Naive B cell (primary cell): ENCODE data around the gene LOX. TPM values are rescaled to one million over a fixed set of nuclear protein-coding genes. Genes with fewer than 3 reads are reported as not detected.

ENCODE experiments used
- ATAC-seq, 2 donors: fragments of 150-1000 bp; cut with Tn5 transposase; 2 replicates each; pipeline ENCODE4 v1.10.0; 2021; ENCODE audit warnings: low read depth in 2 of 2, mild to moderate bottlenecking in 2 of 2, moderate library complexity in 2 of 2
- DNase-seq: peaks from one replicate; pipeline ENCODE4 v3.0.0; 2022
- H3K27ac Mint-ChIP-seq, 6 donors: one replicate each; pipeline ENCODE4 v1.8.0; 2020 to 2022; ENCODE audit warnings: mild to moderate bottlenecking in 6 of 6, mixed read lengths in 6 of 6, moderate library complexity in 5 of 6, inconsistent platforms in 2 of 6
- H3K27me3 Mint-ChIP-seq, 3 donors: one replicate each; pipeline ENCODE4 v1.8.0; 2021 to 2022; ENCODE audit warnings: mixed read lengths in 3 of 3, mild to moderate bottlenecking in 1 of 3
- H3K36me3 Mint-ChIP-seq, 2 donors: one replicate each; pipeline ENCODE4 v1.8.0; 2020 to 2022; ENCODE audit warnings: mixed read lengths in 2 of 2, inconsistent platforms in 1 of 2, mild to moderate bottlenecking in 1 of 2
- H3K4me1 Mint-ChIP-seq, 3 donors: one replicate each; pipeline ENCODE4 v1.8.0; 2020 to 2022; ENCODE audit warnings: mixed read lengths in 3 of 3, inconsistent platforms in 1 of 3, mild to moderate bottlenecking in 1 of 3, moderate library complexity in 1 of 3
- H3K4me3 Mint-ChIP-seq, 8 donors: one replicate each; pipeline ENCODE4 v1.8.0; 2020 to 2022; ENCODE audit warnings: mild to moderate bottlenecking in 8 of 8, mixed read lengths in 8 of 8, moderate library complexity in 8 of 8, inconsistent platforms in 2 of 8
- H3K9me3 Mint-ChIP-seq, 7 donors: one replicate each; pipeline ENCODE4 v1.8.0; 2020 to 2022; ENCODE audit warnings: mixed read lengths in 7 of 7, mild to moderate bottlenecking in 5 of 7, inconsistent platforms in 2 of 7, moderate library complexity in 1 of 7
- polyA plus RNA-seq, 6 donors: library from polyadenylated mRNA; unstranded; fragments of 300-500 nt; fragmentation: Illumina TruSeq; gene quantifications; one replicate each; pipeline ENCODE4 v1.2.3, GENCODE V29; 2021; ENCODE audit warnings: low read depth in 6 of 6

Gene LOX
- polyA plus RNA-seq, 6 donors from 2014 or later: 0.17 to 0.36 TPM; not detected in 4

DNA sequence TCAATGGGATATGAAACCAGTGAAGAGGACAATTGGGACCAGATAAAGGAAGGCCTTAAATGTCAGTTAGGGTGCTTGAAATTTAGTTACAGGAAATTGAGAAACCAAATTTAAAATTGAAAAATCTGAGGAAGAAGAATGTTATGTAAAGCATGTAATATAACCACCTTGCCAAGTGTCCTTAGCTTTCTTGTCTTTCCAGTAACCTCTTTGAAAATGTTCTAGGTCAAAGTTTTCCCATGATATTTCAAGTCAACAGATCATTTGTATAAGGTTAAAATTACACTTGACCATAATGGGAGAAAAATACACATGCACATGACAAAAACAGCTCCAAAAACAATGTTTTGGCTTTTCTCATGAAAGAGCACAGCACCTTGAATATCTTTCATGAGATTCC is 21.1 kb downstream of the LOX start:
- Mint-ChIP-seq H3K27ac (no peak overlapping the region), H3K9me3 (peaks cover 0 to 3% (median 0%) of the 10 kb centered on the region in 7 donors)

DNA sequence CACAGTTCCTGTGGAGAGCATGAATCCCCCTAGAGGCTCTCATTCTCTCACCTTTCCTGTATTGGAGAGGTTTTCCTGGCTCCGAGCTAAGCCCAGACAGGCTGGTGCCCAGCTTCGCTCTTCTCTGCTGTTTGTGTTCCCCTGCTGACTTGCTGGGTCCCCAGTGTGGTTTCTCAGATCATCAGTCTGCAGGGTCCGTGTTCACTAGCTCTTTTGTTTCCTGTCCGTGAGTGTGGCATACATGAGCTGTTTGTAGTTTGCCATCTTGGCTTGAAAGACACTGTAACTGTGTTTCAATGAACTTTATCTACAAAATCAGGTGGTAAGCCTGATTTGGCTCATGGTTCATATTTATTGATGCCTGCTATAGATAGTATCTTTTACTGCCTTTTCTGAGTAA is 23.8 kb downstream of the LOX start:
- DNase-seq (no peak), ATAC-seq (no peak)
- peak overlapping the region in 1 of 8 donors; percentile 1 for H3K4me3 Mint-ChIP-seq
- H3K27ac Mint-ChIP-seq: no peak overlapping the region
- no peaks in the 10 kb centered on the region for H3K27me3 Mint-ChIP-seq
- peaks cover 5 to 14% (median 7%) of the 10 kb centered on the region in 3 donors for H3K4me1 Mint-ChIP-seq
- peaks cover 0 to 3% (median 0%) of the 10 kb centered on the region in 7 donors for H3K9me3 Mint-ChIP-seq
- peaks cover 0 to 13% of the 10 kb centered on the region in 2 donors for H3K36me3 Mint-ChIP-seq

More for the DNA sequence above, 21.1 kb downstream of the LOX start:
- peaks cover 5 to 14% (median 7%) of the 10 kb centered on the region in 3 donors for H3K4me1 Mint-ChIP-seq
- DNase-seq: no peak
- H3K4me3 Mint-ChIP-seq: no peak overlapping the region
- H3K27me3 Mint-ChIP-seq: no peaks in the 10 kb centered on the region
- peaks cover 0 to 13% of the 10 kb centered on the region in 2 donors for H3K36me3 Mint-ChIP-seq
- no peak for ATAC-seq

DNA sequence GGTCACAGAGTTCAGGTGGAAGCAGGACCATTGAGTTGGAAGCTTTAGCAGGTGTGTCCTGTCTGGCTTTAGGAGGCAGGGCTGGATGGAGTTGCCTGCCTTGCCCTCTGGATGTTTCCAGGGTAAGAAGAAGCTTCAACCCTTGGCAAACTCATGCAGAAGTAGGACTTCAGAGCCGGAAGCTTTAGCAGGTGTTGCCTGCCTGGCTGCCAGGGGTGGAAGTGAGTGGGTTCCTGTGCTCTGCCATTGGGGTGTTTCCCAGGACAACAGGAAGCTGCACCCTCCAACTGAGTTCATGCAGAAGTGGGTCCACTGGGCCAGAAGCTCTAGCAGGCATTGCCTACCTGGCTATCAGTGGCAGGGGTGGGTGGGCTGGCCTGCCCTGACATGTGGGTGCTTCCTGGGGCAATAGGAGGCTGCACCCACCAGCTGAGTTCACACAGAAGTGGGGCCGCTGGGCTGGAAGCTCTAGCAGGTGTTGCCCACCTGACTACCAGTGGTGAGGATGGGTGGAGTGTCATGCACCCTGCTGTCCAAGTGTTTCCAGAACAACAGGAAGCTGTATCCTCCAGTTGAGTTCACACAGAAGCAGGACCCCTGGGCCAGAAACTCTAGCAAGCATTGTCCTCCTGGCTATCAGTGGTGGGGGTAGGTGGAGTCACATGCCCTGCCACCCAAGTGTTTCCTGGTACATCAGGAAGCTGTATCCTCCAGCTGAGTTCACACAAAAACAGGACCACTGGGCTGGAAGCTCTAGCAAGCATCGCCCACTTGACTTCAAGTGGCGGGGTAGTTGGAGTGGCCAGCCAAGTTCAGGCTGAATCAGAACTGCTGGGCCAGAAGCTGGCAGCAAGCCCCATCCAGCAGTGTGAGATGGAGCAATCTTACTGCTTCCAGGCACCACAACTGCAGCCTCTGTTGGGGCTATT is 24.6 kb downstream of the LOX start:
- Mint-ChIP-seq H3K27ac (no peak overlapping the region), H3K4me3 (no peak overlapping the region), H3K9me3 (peaks cover 0 to 4% (median 0%) of the 10 kb centered on the region in 7 donors), H3K4me1 (peaks cover 5 to 14% (median 7%) of the 10 kb centered on the region in 3 donors), H3K27me3 (no peaks in the 10 kb centered on the region), H3K36me3 (peaks cover 0 to 13% of the 10 kb centered on the region in 2 donors)
- ATAC-seq (no peak), DNase-seq (no peak)

DNA sequence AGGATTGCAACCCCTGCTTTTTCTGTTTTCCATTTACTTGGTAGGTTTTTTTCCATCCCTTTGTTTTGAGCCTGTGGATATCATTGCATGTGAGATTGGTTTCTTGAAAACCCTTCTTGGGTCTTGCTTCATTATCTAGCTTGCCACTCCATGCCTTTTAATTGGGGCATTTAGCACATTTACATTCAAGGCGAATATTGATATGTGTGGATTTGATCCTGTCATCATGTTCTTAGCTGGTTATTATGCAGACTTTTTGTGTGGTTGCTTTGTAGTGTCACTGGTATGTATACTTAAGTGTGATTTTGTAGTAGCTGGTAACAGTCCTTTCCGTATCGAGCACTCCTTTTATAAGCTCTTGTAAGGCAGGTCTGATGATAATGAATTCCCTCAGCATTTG is 26.5 kb downstream of the LOX start:
- no peaks in the 10 kb centered on the region for H3K27me3 Mint-ChIP-seq
- no peak for DNase-seq
- peaks cover 5 to 14% (median 7%) of the 10 kb centered on the region in 3 donors for H3K4me1 Mint-ChIP-seq
- no peak overlapping the region for H3K27ac Mint-ChIP-seq
- ATAC-seq: no peak
- H3K4me3 Mint-ChIP-seq: no peak overlapping the region
- H3K36me3 Mint-ChIP-seq: peaks cover 0 to 8% of the 10 kb centered on the region in 2 donors
- peaks cover 0 to 6% (median 0%) of the 10 kb centered on the region in 7 donors for H3K9me3 Mint-ChIP-seq

DNA sequence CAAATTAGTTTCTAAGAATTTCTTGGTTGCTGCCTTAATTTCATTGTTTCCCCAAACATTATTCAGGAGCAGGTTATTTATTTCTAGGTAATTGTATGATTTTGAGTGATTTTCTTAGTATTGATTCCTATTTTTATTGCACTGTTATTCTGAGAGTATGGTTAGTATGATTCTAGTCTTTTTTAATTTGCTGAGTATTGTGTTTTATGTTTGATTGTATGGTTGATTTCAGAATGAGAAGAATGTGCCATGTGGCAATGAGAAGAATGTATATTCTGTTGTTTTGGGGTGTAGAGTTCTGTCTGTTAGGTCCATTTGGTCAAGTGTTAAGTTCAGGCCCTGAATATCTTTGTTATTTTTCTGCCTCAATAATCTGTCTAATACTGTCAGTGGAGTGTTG is 27.1 kb downstream of the LOX start:
- Mint-ChIP-seq H3K27ac (no peak overlapping the region), H3K4me3 (no peak overlapping the region), H3K27me3 (no peaks in the 10 kb centered on the region), H3K9me3 (peaks cover 0 to 6% (median under 1%) of the 10 kb centered on the region in 7 donors), H3K4me1 (peaks cover 5 to 14% (median 7%) of the 10 kb centered on the region in 3 donors), H3K36me3 (peaks cover 0 to 8% of the 10 kb centered on the region in 2 donors)
- no peak for DNase-seq
- ATAC-seq: no peak

DNA sequence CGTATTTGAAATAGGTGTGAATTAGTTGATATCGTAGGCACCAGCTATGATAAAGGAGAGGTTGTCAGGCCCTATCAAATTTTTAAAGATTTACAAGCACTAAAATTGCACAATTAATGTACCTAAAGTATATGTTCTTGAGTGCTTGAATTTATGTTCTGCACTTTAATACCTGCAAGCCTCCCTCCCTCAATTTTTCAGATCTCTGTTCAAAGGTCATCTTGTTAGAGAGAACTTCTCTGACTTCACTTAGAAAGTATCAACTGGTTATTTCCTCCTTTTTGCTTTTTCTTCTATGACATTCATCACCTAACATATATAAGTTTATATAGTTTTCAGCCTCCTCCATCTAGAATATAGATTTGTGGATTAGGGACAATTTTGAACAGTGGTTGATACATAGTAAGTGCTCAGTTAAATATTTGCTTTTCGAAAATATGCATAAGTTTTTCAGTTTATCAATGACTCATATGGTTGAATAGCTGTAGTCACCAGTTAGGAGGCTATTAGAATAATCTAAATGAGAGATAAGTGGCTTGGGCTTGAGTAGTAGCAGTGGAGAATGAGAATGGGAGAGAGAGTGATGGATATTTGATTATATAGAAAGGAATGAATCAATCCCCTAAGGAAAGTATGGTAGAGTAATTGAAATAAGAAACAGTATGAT is 37.3 kb downstream of the LOX start:
- no peak for DNase-seq
- no peak overlapping the region for H3K27ac Mint-ChIP-seq
- H3K27me3 Mint-ChIP-seq: no peaks in the 10 kb centered on the region
- H3K9me3 Mint-ChIP-seq: peaks cover 0 to 17% (median 4%) of the 10 kb centered on the region in 7 donors
- peaks cover 12% of the 10 kb centered on the region in 2 donors for H3K36me3 Mint-ChIP-seq
- no peak overlapping the region for H3K4me3 Mint-ChIP-seq
- ATAC-seq: no peak
- H3K4me1 Mint-ChIP-seq: no peaks in the 10 kb centered on the region

DNA sequence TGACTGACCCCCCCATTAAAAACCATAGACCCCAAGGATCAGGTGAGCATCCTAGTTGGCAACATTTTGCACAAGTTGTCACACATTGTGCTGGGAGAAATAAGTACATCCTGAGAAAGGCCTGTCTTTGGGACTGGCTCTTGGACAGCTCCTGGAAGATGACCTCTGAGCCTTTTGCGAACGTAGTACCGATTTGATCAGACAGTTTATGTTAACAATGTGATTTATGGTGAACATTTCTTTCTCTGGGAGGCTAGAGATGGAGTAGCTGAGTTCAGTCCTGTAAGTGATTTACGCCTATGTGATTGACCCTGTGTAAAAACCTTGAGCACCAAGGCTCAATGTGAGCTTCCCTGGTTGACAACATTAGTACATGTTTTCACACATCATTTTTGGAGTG is 41.7 kb downstream of the LOX start:
- Mint-ChIP-seq H3K4me1 (no peaks in the 10 kb centered on the region), H3K36me3 (peaks cover 0 to 6% of the 10 kb centered on the region in 2 donors), H3K27me3 (no peaks in the 10 kb centered on the region), H3K27ac (peak overlapping the region in 1 of 6 donors; percentile 84), H3K9me3 (no peaks in the 10 kb centered on the region), H3K4me3 (no peak overlapping the region)
- DNase-seq (no peak), ATAC-seq (no peak)

DNA sequence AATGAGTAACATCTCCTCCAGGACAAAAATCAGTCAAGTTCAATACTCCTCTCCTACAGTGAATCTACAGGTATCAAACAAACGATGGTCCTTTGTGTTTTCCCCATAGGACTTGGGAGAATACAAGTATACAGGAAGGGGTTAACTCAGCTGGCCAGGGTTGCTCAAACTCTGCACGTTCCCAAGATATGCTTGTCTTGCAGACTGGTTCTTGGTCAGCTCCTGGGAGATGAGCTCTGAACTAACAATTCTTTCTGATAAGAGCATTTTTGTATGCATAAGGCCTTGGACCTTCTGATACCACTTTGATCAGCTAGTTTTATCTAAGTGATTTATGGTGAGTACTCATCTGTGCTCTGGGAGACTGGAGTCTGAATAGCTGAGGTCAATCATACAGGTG is 42.1 kb downstream of the LOX start:
- no peak for DNase-seq
- no peak overlapping the region for H3K4me3 Mint-ChIP-seq
- H3K27me3 Mint-ChIP-seq: no peaks in the 10 kb centered on the region
- peaks cover 0 to 6% of the 10 kb centered on the region in 2 donors for H3K36me3 Mint-ChIP-seq
- H3K4me1 Mint-ChIP-seq: no peaks in the 10 kb centered on the region
- H3K9me3 Mint-ChIP-seq: no peaks in the 10 kb centered on the region
- no peak overlapping the region for H3K27ac Mint-ChIP-seq
- no peak for ATAC-seq

DNA sequence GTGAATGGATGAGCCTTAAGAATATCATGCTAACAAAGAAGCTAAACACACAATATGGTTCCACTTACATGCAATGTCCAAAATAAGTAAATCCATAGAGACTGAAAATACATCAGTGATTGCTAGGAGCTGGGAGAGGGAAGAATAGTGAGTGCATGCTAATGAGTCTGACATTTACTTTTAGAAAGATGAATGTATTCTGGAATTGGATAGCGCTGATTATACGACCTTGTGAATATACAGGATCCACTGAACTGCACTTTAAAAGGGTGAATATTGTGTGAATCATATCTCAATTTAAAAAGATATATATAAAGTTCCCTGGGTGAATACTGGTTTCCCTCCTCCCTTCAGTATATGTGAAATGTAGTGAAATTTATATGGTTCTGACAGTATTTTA is 46.2 kb downstream of the LOX start:
- Mint-ChIP-seq H3K27me3 (no peaks in the 10 kb centered on the region), H3K9me3 (no peaks in the 10 kb centered on the region), H3K4me1 (no peaks in the 10 kb centered on the region), H3K4me3 (no peak overlapping the region), H3K36me3 (peaks cover 0 to 6% of the 10 kb centered on the region in 2 donors), H3K27ac (no peak overlapping the region)
- no peak for ATAC-seq
- no peak for DNase-seq

DNA sequence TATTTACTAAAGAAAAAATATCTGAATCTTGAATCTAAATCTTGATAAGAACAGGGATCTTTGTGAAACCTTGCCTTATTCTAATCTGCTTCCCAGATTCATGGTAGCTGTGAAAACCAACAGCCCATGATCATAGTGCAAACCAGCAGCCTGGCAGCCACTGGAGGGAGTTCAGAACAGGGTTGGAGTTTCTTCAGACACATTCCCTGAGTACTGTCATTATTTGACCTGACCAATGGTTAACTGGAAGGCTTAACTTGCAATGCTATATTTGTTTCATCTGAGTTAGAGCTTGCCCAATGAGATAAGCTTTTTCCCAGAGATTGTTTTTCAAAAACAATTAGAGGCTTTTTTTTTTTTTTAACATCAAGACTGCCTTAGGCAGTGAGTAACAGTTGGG is 47.8 kb downstream of the LOX start:
- no peak overlapping the region for H3K27ac Mint-ChIP-seq
- H3K4me1 Mint-ChIP-seq: no peaks in the 10 kb centered on the region
- ATAC-seq: no peak
- H3K36me3 Mint-ChIP-seq: peaks cover 0 to 6% of the 10 kb centered on the region in 2 donors
- DNase-seq: no peak
- H3K9me3 Mint-ChIP-seq: no peaks in the 10 kb centered on the region
- H3K4me3 Mint-ChIP-seq: no peak overlapping the region
- H3K27me3 Mint-ChIP-seq: no peaks in the 10 kb centered on the region

DNA sequence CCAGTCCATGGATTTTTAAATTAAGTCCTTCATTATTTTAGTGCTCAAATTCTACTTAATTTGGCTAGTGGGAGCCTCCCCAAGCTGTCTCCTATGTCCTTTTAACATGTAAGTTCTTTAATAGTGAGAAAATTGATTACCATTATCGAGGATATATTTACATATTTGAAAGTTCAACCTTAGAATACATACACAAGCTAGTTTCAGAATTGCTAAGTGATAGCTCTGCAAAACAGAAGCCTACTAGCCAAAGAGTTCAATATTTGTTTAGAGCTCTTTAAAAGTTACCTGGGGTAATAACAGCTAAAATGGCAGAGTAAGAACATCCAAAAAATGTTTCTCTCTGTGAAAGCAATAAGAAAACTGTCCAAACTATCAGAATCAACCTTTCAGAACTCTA is 48.2 kb downstream of the LOX start:
- Mint-ChIP-seq H3K36me3 (peaks cover 0 to 6% of the 10 kb centered on the region in 2 donors), H3K27me3 (no peaks in the 10 kb centered on the region), H3K27ac (no peak overlapping the region), H3K9me3 (no peaks in the 10 kb centered on the region), H3K4me3 (no peak overlapping the region), H3K4me1 (no peaks in the 10 kb centered on the region)
- no peak for DNase-seq
- no peak for ATAC-seq

DNA sequence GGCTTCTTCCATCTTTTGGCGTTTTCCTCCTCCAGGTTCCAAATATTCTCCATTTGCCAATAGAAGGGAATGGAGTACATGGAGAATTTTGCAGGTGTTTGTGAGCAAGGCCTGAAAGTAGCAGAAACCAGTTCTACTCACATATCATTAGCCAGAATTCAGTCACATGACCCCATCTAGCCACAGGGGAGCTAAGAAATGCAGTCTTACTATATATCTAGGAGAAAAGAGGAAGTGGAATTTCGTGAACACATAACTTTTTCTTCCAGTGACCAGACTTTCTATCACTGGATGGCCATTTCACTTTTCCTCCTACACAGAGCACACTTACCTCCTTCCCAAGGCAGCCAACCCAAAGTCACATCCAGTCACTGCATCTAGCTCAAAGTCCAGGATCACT is 55.1 kb downstream of the LOX start:
- no peak overlapping the region for H3K4me3 Mint-ChIP-seq
- no peaks in the 10 kb centered on the region for H3K9me3 Mint-ChIP-seq
- ATAC-seq (no peak), DNase-seq (no peak)
- peak overlapping the region in 3 of 6 donors; percentile 25 to 80 (median 69) for H3K27ac Mint-ChIP-seq
- H3K27me3 Mint-ChIP-seq: no peaks in the 10 kb centered on the region
- peaks cover 29 to 37% of the 10 kb centered on the region in 2 donors for H3K36me3 Mint-ChIP-seq
- H3K4me1 Mint-ChIP-seq: peaks cover 0 to 9% (median 4%) of the 10 kb centered on the region in 3 donors

DNA sequence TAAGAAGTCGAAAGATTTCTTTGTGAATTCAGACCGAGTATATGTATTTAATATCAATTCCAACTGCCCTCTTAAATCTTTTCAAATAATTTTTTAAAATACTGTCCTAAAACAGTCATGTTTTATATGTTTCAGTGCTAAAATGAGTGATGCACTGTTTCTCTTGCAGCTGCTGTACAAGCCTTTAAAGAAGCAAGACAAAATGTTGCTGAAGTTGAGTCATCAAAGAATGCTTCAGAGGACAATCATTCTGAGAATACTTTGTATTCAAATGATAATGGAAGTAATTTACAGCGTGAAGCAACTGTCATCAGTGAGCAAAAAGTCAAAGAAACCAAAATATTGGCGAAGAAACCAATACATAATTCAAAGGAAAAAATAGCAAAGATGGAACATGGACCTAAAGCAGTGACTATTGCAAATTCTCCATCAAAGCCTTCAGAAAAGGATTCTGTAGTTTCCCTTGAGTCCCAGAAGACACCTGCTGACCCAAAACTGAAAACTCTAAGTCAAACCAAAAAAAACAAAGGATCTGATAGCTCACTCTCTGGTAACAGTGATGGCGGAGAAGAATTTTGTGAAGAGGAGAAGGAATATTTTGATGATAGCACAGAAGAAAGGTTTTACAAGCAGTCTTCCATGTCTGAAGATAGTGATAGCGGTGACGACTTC is 58.0 kb downstream of the LOX start:
- no peaks in the 10 kb centered on the region for H3K9me3 Mint-ChIP-seq
- H3K4me3 Mint-ChIP-seq: no peak overlapping the region
- no peak for DNase-seq
- peaks cover 29 to 40% of the 10 kb centered on the region in 2 donors for H3K36me3 Mint-ChIP-seq
- ATAC-seq: no peak
- peaks cover 0 to 9% (median 4%) of the 10 kb centered on the region in 3 donors for H3K4me1 Mint-ChIP-seq
- H3K27me3 Mint-ChIP-seq: no peaks in the 10 kb centered on the region
- no peak overlapping the region for H3K27ac Mint-ChIP-seq
